Measurements from ENCODE around the gene POC1A. TPM values are rescaled to one million over a fixed set of nuclear protein-coding genes. Genes with fewer than 3 reads are reported as not detected.

Gene POC1A
- total and polyA plus RNA-seq, 2 of the 8 experiments (the other 6 are each of a cell fraction or from before 2014, with no cell fraction given) = 35.7 to 39.2 TPM

DNA sequence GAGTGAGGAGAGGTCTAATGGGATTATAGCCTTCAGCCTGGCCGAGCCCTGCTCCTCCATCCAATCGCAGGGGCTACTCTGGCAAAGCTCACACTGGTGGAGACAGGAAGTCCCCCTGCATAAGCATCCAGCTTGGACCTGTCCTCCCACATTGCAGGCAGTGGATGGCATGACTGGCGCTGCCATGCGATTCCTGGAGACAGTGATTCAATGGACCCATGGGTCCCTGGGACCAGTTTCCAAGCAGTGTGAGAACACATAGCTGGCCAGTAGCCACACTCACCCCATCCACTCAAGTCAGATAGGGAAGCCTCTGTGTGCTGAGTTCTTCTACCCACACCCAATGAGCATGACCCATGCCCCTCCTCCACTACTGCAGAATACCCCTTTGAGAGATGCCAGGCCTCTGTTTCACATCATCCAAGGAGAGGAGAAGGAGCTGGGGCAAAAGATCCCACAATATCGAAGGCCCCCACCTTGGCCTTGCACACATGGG is 18.1 kb upstream of the POC1A start:
- TF ChIP-seq SIX5 (IDR thresholded peaks at IDR 0.05; ENCODE audit: low read depth, low read length) (no peak), SP1 (IDR thresholded peaks at IDR 0.05; ENCODE audit: low read depth, low read length) (no peak), POLR2A (IDR thresholded peaks at IDR 0.05; ENCODE audit: control extremely low read depth in 1 of 2, low read depth in 2 of 2, low read length in 2 of 2) (no peak), CTBP2 (IDR thresholded peaks at IDR 0.05; ENCODE audit: borderline replicate concordance, insufficient read depth, insufficient read length, low read length) (no peak), CBX8 (IDR thresholded peaks at IDR 0.05; ENCODE audit: borderline replicate concordance, low read depth, low read length) (no peak), JUN (IDR thresholded peaks at IDR 0.05; ENCODE audit: low read depth, low read length) (no peak)
- Histone ChIP-seq H3K23me2 (ENCODE audit: low read depth, low read length) (no peaks in the 10 kb centered on the region), H3K36me3 (ENCODE audit: control insufficient read depth in 2 of 4, insufficient read depth in 4 of 4, low read length in 3 of 4) (no peaks in the 10 kb centered on the region), H2BK5ac (ENCODE audit: low read depth, low read length) (no peak overlapping the region), H3K79me2 (ENCODE audit: control insufficient read depth in 1 of 2, insufficient read depth in 2 of 2, low read length in 2 of 2) (no peaks in the 10 kb centered on the region), H3K4me2 (ENCODE audit: insufficient read depth in 1 of 2, low read depth in 2 of 2, low read length in 2 of 2) (no peak overlapping the region), H3K4ac (replicated peaks; ENCODE audit: insufficient read length, low read depth, low read length) (no peak overlapping the region), H3K79me1 (ENCODE audit: low read depth, low read length) (no peaks in the 10 kb centered on the region), H3K4me1 (replicated peaks in 1 of 4; ENCODE audit: control insufficient read depth in 3 of 4, insufficient read depth in 4 of 4, low read length in 3 of 4) (peaks cover 3 to 5% (median 4%) of the 10 kb centered on the region in 4 experiments; a peak in 5 of 7 replicates), H4K20me1 (replicated peaks in 1 of 2; ENCODE audit: control insufficient read depth in 1 of 2, insufficient read depth in 2 of 2, low read length in 2 of 2) (no peaks in the 10 kb centered on the region), H3K9ac (replicated peaks in 1 of 4; ENCODE audit: extremely low read depth in 1 of 4, low read depth in 3 of 4, low read length in 3 of 4) (no peak overlapping the region), H3K4me3 (ENCODE audit: extremely low read depth in 1 of 4, insufficient read depth in 2 of 4, low read depth in 3 of 4, low read length in 4 of 4) (no peak overlapping the region), H3K18ac (ENCODE audit: extremely low read depth, low read length) (no peak overlapping the region), H4K5ac (ENCODE audit: insufficient read length, low read depth, low read length) (no peak overlapping the region), H2BK20ac (ENCODE audit: low read length) (no peak overlapping the region), H3K14ac (ENCODE audit: insufficient read length) (no peak overlapping the region), H2AFZ (ENCODE audit: low read length) (no peak overlapping the region), H2AK5ac (ENCODE audit: low read depth, low read length) (no peak overlapping the region), H2BK12ac (ENCODE audit: low read depth, low read length) (no peak overlapping the region), H2BK15ac (ENCODE audit: low read length) (no peak overlapping the region), H4K8ac (ENCODE audit: extremely low read depth, insufficient read depth, low read length) (no peak overlapping the region; the same call in none of the 2 replicates), H4K91ac (replicated peaks; ENCODE audit: insufficient read length, low read length) (no peak overlapping the region), H2BK120ac (replicated peaks; ENCODE audit: low read depth, low read length) (no peak overlapping the region), H3K56ac (replicated peaks; ENCODE audit: insufficient read length, low read depth, low read length) (no peak overlapping the region), H3K9me3 (ENCODE audit: insufficient read depth in 2 of 2, low read depth in 1 of 2, low read length in 1 of 2) (no peaks in the 10 kb centered on the region), H3K27ac (ENCODE audit: low read depth, low read length) (no peak overlapping the region), H3K23ac (ENCODE audit: insufficient read length) (no peak overlapping the region), H3K27me3 (replicated peaks in 1 of 4; ENCODE audit: control insufficient read depth in 3 of 4, extremely low read depth in 1 of 4, insufficient read depth in 3 of 4, low read length in 3 of 4) (no peaks in the 10 kb centered on the region; a peak in 2 of 7 replicates)
- 96% methylated on average over 5 of the region's 5 CpGs; no CpG with 5 or more reads in 1 of the 2 experiments for WGBS, 2 experiments (ENCODE audit: extremely low coverage in 1 of 2, insufficient coverage in 1 of 2, insufficient read length in 1 of 2, insufficient replicate concordance in 2 of 2, low coverage in 1 of 2, low lambda C conversion rate in 2 of 2, missing lambda C conversion rate in 1 of 2)
- POLR2A ChIA-PET (ENCODE audit: partially characterized antibody) = no interaction called here
- no peak for DNase-seq (ENCODE audit: low read depth in 1 of 2, low spot score in 2 of 2)
- no peak for FAIRE-seq
- CTCF ChIA-PET (ENCODE audit: partially characterized antibody) = interaction anchor here (0.9 to 4.4 kb wide), 8 partner anchors 10 to 171 kb away, joined by 3 to 26 read pairs (median 4); no protein-coding TSS in a partner anchor

Data from H1 (cell line).